ENCODE results near the gene IL36B. TPM values are rescaled to one million over a fixed set of nuclear protein-coding genes. Genes with fewer than 3 reads are reported as not detected.

IL36B gene
- total RNA-seq, 1 experiment from 2014 or later = not detected

- Histone ChIP-seq H2AFZ (no peak overlapping the region), H3K4me3 (no peak overlapping the region), H3K36me3 (ENCODE audit: low read depth) (no peaks in the 10 kb centered on the region), H3K4me1 (replicated peaks; ENCODE audit: insufficient read depth) (no peaks in the 10 kb centered on the region), H3K79me2 (ENCODE audit: low read depth) (no peaks in the 10 kb centered on the region), H3K4me2 (no peak overlapping the region), H3K9me3 (ENCODE audit: insufficient read depth, low read depth) (no peaks in the 10 kb centered on the region), H3F3A (ENCODE audit: insufficient read depth, low read depth) (no peaks in the 10 kb centered on the region), H4K20me1 (ENCODE audit: insufficient read depth) (no peaks in the 10 kb centered on the region), H3K9me2 (ENCODE audit: insufficient read depth) (no peaks in the 10 kb centered on the region), H3K27me3 (ENCODE audit: insufficient read depth, low read depth) (no peaks in the 10 kb centered on the region), H3K27ac (no peak overlapping the region)
- TF ChIP-seq, protein P1, sequence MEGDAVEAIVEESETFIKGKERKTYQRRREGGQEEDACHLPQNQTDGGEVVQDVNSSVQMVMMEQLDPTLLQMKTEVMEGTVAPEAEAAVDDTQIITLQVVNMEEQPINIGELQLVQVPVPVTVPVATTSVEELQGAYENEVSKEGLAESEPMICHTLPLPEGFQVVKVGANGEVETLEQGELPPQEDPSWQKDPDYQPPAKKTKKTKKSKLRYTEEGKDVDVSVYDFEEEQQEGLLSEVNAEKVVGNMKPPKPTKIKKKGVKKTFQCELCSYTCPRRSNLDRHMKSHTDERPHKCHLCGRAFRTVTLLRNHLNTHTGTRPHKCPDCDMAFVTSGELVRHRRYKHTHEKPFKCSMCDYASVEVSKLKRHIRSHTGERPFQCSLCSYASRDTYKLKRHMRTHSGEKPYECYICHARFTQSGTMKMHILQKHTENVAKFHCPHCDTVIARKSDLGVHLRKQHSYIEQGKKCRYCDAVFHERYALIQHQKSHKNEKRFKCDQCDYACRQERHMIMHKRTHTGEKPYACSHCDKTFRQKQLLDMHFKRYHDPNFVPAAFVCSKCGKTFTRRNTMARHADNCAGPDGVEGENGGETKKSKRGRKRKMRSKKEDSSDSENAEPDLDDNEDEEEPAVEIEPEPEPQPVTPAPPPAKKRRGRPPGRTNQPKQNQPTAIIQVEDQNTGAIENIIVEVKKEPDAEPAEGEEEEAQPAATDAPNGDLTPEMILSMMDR (conservative IDR thresholded peaks at IDR 0.05) = no peak
- no peak for TF ChIP-seq EZH2 (IDR thresholded peaks at IDR 0.05; ENCODE audit: low read depth)
- POLR2A ChIA-PET (ENCODE audit: unreplicated experiment) = no interaction called here
- BruUV-seq (replicated peaks) = no TSS peak
- intact Hi-C loops (cut with micrococcal nuclease; ENCODE audit: unreplicated experiment) = no loop called here
- DNase-seq = no peak
- CTCF ChIA-PET = no interaction called here
Observed at GRCh38 chr2:113038291-113038690, 14.4 kb downstream of the IL36B start.

- intact Hi-C loops (cut with micrococcal nuclease; ENCODE audit: unreplicated experiment) = no loop called here
- no peaks in the 10 kb centered on the region for H3K36me3 ChIP-seq (ENCODE audit: low read depth)
- BruUV-seq (replicated peaks) = no TSS peak
- no peaks in the 10 kb centered on the region for H3F3A ChIP-seq (ENCODE audit: insufficient read depth, low read depth)
- H3K4me2 ChIP-seq = no peak overlapping the region
- DNase-seq = no peak
- no peaks in the 10 kb centered on the region for H3K9me3 ChIP-seq (ENCODE audit: insufficient read depth, low read depth)
- POLR2A ChIA-PET (ENCODE audit: unreplicated experiment) = no interaction called here
- H4K20me1 ChIP-seq (ENCODE audit: insufficient read depth) = no peaks in the 10 kb centered on the region
- no peaks in the 10 kb centered on the region for H3K9me2 ChIP-seq (ENCODE audit: insufficient read depth)
- CTCF ChIA-PET = no interaction called here
- no peak overlapping the region for H2AFZ ChIP-seq
- H3K27me3 ChIP-seq (ENCODE audit: insufficient read depth, low read depth) = no peaks in the 10 kb centered on the region
- H3K79me2 ChIP-seq (ENCODE audit: low read depth) = no peaks in the 10 kb centered on the region
- TF ChIP-seq EZH2 (IDR thresholded peaks at IDR 0.05; ENCODE audit: low read depth) = no peak
- TF ChIP-seq, protein P1 (conservative IDR thresholded peaks at IDR 0.05) = no peak
- H3K4me1 ChIP-seq (replicated peaks; ENCODE audit: insufficient read depth) = 0 out of 2 replicates have a peak, but pooled peaks cover 4% of the 10 kb centered on the region
- no peak overlapping the region for H3K4me3 ChIP-seq
- H3K27ac ChIP-seq = no peak overlapping the region
Observed at GRCh38 chr2:113036763-113037162, 15.9 kb downstream of the IL36B start.

- no peaks in the 10 kb centered on the region for H3K9me2 ChIP-seq (ENCODE audit: insufficient read depth)
- no peak for TF ChIP-seq EZH2 (IDR thresholded peaks at IDR 0.05; ENCODE audit: low read depth)
- TF ChIP-seq, protein P1 (conservative IDR thresholded peaks at IDR 0.05) = no peak
- H3K4me2 ChIP-seq = no peak overlapping the region
- no peaks in the 10 kb centered on the region for H3K36me3 ChIP-seq (ENCODE audit: low read depth)
- no peaks in the 10 kb centered on the region for H3K9me3 ChIP-seq (ENCODE audit: insufficient read depth, low read depth)
- H3K4me1 ChIP-seq (replicated peaks; ENCODE audit: insufficient read depth) = 0 out of 2 replicates have a peak, but pooled peaks cover 4% of the 10 kb centered on the region
- intact Hi-C loops (cut with micrococcal nuclease; ENCODE audit: unreplicated experiment) = no loop called here
- no peaks in the 10 kb centered on the region for H3K27me3 ChIP-seq (ENCODE audit: insufficient read depth, low read depth)
- ChIA-PET CTCF (no interaction called here), POLR2A (ENCODE audit: unreplicated experiment) (no interaction called here)
- no peak overlapping the region for H3K4me3 ChIP-seq
- no peak for DNase-seq
- H2AFZ ChIP-seq = no peak overlapping the region
- H3F3A ChIP-seq (ENCODE audit: insufficient read depth, low read depth) = no peaks in the 10 kb centered on the region
- H4K20me1 ChIP-seq (ENCODE audit: insufficient read depth) = no peaks in the 10 kb centered on the region
- H3K27ac ChIP-seq = no peak overlapping the region
- no peaks in the 10 kb centered on the region for H3K79me2 ChIP-seq (ENCODE audit: low read depth)
- BruUV-seq (replicated peaks) = no TSS peak
Observed at GRCh38 chr2:113034016-113034415, 18.7 kb downstream of the IL36B start.
